ENCODE results near the gene SLC25A27.

Gene SLC25A27

GRCh38 chr6:46651816-46652215, 959 bp upstream of the SLC25A27 start:
- DNase-seq = no peak

DNA sequence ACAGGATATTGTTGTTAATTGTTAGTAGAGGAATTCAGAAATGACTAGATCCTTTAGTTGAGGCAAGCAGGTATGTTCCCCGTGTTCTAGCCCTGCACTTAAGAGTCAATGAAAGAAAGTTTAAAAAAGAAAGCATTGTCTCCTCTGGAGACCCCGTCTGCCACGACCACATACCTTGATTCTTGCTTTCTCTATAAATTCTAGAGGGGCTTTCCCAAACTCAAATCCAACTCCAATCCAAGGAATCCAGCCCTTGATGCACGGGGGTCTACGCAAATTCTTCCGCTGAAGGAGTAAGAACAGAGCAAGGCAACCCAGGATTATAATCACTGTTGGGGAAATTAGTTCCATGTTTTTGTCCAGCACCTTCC, 558 bp upstream of the SLC25A27 start:
- no peak for DNase-seq

DNA sequence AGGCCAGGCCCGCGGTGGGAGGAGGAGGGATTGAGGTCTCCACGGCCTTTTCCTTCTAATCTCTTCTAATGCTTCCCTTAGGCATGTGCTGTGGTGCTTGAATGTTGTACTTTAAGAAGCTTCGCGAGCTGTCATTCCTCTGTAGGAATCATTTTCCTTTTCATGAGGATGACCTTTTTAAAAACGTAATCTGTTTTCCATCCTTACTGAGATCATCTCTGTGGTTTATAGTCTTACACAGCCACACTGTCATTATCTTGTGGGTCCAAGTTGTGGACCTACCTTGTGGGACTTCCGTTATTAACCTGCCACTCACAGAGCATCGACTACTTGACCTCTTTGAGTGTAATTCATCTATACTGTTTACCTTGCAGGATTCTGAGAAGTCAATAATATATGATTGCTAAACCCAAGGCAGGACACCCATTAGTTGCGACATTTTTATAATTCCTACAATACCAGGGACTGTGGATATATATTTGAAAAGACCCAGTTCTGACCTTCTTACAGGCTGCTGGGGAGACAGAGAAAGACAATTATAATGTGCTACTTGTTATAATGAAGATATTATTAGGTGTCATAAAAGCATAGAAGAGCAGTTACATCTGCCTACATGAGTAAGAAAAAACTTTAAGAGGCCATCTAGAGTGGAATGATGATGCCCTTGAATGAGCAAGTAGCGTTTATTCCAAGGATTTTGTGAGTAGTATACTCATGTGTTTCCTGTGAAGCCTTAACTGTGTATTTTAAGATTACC, 842 bp downstream of the SLC25A27 start:
- DNase-seq = no peak

- no peak for DNase-seq
These were observed 3.0 kb downstream of the SLC25A27 start for GRCh38 chr6:46655803-46656202.

GRCh38 chr6:46657642-46658041, 4.9 kb downstream of the SLC25A27 start:
- no peak for DNase-seq

GRCh38 chr6:46661483-46661882, 8.7 kb downstream of the SLC25A27 start:
- DNase-seq = no peak

DNA sequence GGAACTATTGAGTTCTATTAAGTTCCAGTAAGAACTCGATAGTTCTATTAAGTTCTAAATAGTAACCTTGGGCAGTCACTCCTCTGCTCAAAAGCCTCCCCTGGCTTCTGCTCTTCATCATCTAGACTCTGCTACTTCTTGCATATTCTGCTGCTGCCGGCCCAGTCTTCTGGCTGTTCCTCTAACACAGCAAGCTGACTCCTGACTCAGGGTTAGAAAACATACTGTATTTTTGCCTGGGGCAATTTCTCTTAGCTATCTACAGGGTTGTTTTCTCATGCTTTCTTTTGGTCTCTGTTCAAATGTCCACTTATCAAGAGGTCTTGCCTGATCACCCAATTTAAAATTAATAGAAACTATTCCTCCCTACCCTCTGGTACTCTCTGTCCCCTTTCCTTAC, 14.6 kb downstream of the SLC25A27 start:
- no peak for DNase-seq

DNA sequence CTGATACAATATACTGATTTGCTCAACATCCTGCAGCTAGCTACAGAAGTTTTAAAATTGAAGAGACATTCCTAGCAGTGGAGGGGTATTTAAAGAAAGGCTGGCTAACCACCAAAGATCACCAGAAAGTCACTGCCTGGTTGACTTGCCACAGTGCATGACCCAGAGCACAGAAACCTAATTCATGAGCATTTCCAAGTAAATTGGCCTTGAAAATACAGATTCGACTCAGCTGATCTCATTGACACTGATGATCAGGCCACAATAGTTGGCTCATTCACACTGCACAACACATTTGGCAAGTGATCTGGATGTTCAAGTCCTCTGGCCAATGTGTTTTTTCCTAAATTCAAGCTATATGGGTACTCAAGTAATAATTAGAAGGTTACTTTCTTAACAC, 21.6 kb downstream of the SLC25A27 start:
- no peak for DNase-seq

- DNase-seq = no peak
These were observed 24.0 kb downstream of the SLC25A27 start for GRCh38 chr6:46676604-46677313.

GRCh38 chr6:46677314-46677654, 24.5 kb downstream of the SLC25A27 start:
- no peak for DNase-seq

- DNase-seq = no peak
These were observed 32.0 kb downstream of the SLC25A27 start for GRCh38 chr6:46684771-46685170.

- no peak for DNase-seq
These were observed 34.9 kb downstream of the SLC25A27 start, which contains the start of gene TDRD6 for GRCh38 chr6:46687619-46688097. Gene TDRD6 (plus strand): TSS chr6:46687885. CDS start chr6:46688129, 244 bp downstream.

DNA sequence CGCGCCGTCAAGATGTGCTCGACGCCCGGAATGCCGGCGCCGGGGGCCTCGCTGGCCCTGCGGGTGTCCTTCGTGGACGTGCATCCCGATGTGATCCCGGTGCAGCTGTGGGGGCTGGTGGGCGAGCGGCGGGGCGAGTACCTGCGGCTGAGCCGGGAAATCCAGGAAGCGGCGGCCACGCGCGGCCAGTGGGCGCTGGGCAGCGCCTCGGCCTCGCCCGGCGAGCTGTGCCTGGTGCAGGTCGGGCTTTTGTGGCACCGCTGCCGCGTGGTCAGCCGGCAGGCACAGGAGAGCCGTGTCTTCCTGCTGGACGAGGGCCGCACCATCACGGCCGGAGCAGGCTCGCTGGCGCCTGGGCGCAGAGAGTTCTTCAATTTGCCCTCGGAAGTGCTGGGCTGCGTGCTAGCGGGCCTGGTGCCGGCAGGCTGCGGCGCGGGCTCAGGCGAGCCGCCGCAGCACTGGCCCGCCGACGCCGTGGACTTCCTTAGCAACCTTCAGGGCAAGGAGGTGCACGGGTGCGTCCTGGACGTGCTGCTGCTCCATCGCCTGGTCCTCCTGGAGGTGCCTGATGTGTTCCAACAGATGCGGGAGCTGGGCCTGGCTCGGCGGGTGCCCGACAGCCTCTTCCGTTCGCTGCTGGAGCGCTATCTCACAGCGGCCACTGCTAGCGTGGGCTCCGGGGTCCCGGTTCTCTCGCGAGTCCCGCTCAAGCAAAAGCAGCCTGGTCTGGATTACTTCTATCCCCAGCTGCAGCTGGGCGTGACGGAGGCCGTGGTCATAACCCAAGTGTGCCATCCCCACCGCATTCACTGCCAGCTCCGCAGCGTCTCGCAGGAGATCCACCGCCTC, 35.6 kb downstream of the SLC25A27 start:
- DNase-seq = no peak

DNA sequence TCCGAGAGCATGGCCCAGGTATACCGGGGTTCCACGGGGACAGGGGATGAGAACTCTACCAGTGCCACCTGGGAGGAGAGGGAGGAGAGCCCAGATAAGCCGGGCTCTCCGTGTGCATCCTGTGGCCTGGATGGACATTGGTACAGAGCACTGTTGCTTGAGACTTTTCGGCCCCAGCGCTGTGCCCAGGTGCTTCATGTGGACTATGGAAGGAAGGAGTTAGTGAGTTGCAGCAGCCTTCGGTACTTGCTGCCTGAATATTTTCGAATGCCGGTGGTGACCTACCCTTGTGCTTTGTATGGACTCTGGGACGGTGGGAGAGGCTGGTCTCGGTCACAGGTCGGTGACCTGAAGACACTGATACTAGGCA, 36.2 kb downstream of the SLC25A27 start:
- no peak for DNase-seq

DNA sequence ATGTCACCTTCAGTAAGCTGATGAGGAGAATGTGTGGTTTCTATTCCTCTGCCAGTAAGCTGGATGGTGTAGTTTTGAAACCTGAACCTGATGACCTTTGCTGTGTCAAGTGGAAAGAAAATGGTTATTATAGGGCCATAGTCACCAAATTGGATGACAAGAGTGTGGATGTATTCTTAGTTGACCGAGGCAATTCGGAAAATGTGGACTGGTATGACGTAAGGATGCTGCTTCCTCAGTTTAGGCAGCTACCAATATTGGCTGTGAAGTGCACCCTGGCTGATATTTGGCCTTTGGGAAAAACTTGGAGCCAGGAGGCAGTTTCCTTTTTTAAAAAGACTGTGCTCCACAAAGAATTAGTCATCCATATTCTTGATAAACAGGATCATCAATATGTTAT, 36.9 kb downstream of the SLC25A27 start:
- DNase-seq = no peak

DNA sequence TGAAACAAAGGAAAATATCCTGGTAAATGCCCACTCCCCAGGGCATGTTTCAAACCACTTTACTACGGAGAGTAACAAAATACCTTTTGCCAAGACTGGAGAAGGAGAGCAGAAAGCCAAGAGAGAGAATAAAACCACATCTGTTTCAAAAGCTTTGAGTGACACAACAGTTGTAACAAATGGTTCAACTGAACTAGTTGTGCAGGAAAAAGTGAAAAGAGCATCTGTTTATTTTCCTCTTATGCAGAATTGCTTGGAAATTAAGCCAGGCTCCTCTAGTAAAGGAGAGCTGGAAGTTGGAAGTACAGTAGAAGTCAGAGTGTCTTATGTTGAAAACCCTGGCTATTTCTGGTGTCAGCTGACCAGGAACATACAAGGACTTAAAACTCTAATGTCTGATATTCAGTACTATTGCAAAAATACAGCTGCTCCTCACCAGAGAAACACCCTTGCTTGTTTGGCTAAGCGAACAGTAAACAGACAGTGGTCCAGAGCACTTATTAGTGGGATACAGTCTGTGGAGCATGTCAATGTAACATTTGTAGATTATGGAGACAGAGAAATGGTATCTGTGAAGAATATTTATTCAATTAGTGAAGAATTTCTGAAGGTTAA, 37.5 kb downstream of the SLC25A27 start:
- no peak for DNase-seq

- no peak for DNase-seq
These were observed 38.2 kb downstream of the SLC25A27 start for GRCh38 chr6:46690911-46691451.

DNA sequence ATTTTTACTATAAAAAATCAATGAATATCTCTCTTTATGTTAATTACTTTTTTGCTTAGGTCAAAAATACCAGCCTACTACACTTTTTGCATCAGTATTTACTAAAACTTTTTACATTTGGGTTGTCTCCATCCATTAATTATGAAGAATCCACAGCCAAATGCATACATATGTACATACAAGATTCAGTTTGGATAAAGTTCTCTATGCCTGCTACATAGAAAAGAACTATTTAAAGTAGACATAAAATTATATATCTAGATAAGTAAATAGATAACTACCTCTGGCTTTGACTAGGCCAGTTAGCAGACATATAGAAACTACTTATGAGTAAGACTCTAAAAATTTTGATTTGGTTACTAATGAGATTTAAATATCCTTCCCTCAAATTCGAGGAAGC, 47.2 kb downstream of the SLC25A27 start:
- no peak for DNase-seq

GRCh38 chr6:46704562-46704961, 51.8 kb downstream of the SLC25A27 start:
- no peak for DNase-seq

DNA sequence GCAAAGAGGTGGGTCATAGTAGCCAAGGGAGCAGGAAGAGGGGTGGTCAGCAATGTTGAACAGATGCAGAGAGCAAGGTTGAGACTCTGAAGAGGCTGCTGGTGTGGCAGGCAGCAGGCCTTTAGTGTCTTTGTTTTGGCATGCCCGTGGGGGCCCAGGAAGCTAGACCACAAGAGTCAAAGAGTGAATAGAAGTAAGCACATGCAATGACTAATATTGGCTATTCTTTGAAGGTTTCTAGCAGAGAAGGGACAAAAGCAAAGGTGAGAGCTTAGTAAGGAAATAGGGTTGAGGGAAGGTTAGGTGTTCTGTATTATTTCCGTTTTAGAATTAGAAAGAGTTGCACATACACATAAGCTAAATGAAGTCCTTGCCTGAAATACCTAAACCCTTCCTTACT, 53.7 kb downstream of the SLC25A27 start:
- DNase-seq = no peak

DNA sequence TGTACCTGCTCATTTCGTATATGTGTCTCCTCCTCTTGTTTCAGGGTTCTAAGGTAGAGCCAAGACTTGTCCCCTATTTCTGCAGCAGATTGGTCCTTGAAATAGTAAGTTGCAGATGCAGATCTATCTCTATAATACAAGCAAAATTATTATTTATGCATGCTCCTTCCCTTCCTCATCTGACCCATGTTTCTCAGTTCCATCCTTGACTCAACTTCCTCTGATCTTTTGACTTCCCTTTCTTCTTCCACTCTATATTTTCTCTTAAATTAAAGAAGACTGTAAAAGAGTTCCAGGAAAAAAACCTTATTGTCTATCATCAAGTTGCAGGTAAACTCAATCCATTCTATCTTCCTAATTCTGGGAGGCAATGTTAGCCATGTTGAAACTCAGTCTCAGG, 58.7 kb downstream of the SLC25A27 start:
- DNase-seq = no peak

- DNase-seq = no peak
These were observed 62.4 kb downstream of the SLC25A27 start for GRCh38 chr6:46715141-46715540.

DNA sequence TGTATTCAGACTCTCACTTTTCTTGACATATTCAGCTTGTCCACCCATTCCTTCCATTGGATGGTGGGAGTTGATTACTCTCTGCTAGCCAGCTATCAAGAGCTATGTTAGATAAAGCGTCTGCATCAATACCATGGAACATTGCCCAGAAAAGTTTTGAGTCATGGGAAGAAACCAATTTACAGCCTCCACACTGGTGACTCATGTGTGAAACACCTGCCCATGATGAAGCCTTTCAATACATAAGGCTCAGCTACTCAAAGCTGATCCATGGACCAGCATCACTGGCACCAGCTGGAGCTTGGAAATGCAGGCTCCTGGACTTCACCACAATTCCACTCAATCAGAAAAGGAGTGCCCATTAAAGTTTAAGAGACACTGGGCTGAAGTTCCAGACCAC, 66.3 kb downstream of the SLC25A27 start:
- no peak for DNase-seq
